GM12875 (cell line): ENCODE measurements around the gene RAX.

ENCODE experiments used
- H3K4me3 ChIP-seq: one replicate; pipeline ENCODE4 v1.5.1; 2011; ENCODE audit warnings: low read depth, low read length, control low read depth
- CTCF ChIP-seq: IDR thresholded peaks from 2 replicates; pipeline ENCODE4 v1.5.1; 2011; ENCODE audit warnings: low read depth, mild to moderate bottlenecking, control low read depth, inconsistent platforms, low read length, moderate library complexity, borderline replicate concordance; ENCODE audit not compliant: insufficient read depth

RAX gene

GRCh38 chr18:59303656-59304195 is 30.5 kb upstream of the RAX start:
- H3K4me3 ChIP-seq, result no peak overlapping the region
- no peak for TF ChIP-seq CTCF

GRCh38 chr18:59303006-59303405 is 29.8 kb upstream of the RAX start:
- no peak overlapping the region for H3K4me3 ChIP-seq

GRCh38 chr18:59301929-59302328 is 28.7 kb upstream of the RAX start:
- no peak overlapping the region for H3K4me3 ChIP-seq
- TF ChIP-seq CTCF, result no peak

More at GRCh38 chr18:59303006-59303405, 29.8 kb upstream of the RAX start:
- TF ChIP-seq CTCF, result no peak

DNA sequence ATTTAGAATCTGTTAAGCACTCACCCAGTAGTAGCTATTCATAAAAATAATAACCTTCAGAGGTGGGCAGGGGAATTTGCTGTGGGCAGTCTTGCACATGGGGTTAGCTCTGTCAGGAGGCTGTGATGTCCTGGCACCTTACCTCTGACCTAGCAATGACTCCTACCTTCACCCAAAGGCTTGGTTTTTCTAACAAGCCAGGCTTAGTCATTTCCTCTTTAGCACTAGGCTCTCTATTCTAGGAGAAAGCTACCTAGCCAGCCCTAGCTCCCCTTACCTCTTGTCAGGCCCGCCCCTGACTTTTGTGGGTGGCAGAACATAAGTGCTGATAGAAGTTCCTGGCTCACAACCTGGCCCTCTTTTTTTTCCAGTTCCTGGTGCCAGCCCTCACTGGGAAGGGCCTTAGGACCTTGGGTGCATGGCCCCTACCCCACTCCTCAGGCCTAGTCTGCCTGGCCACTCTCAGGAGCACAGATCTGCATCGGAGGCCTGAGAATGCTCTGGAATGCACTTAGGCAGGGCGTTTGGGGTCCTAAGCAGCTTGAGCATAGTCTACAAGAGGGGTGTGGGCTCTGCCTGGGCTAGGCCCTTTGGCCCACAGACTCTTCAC is 27.5 kb upstream of the RAX start:
- H3K4me3 ChIP-seq, result no peak overlapping the region
- TF ChIP-seq CTCF, result no peak

- no peak for TF ChIP-seq CTCF
- no peak overlapping the region for H3K4me3 ChIP-seq
Observed at GRCh38 chr18:59298871-59299270, 25.6 kb upstream of the RAX start.

- TF ChIP-seq CTCF, result no peak
- H3K4me3 ChIP-seq, result no peak overlapping the region
Observed at GRCh38 chr18:59293317-59293716, 20.1 kb upstream of the RAX start.

DNA sequence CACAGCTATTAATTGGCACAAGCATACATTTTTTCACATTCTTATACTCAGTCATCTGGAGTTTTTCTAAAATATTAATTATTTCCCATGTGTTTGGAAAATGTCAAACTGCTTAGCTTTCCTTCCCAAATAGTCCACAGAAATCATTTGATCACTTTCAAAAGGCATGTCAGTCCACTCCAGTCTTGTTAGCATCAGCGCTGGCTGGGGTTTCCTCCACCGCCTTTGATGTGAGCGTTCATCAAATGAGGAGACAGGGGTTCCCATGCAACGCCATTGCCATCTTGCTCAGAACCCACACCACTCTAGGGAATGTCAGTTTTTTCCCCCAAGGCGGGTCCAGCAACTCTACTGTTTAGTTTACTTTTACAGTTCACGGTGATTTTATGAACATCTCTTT is 13.1 kb upstream of the RAX start:
- no peak for TF ChIP-seq CTCF
- no peak overlapping the region for H3K4me3 ChIP-seq
